Adipocyte (in vitro differentiated cells): ENCODE results near the gene MAD1L1.

Experiments
- DNase-seq: peaks from one replicate; pipeline ENCODE4 v3.0.0-alpha.2; 2015; ENCODE audit warnings: low read depth
- H3K27me3 ChIP-seq: replicated peaks from 2 replicates; pipeline ENCODE4 v1.7.0; 2013; ENCODE audit warnings: mild to moderate bottlenecking, low read length, moderate library complexity; ENCODE audit not compliant: control insufficient read depth, insufficient read depth
- H3K36me3 ChIP-seq: 2 replicates; pipeline ENCODE4 v1.7.0; 2013; ENCODE audit warnings: low read length, mild to moderate bottlenecking, moderate library complexity; ENCODE audit not compliant: control insufficient read depth, insufficient read depth, severe bottlenecking
- H3K4me1 ChIP-seq: 2 replicates; pipeline ENCODE4 v1.7.0; 2013; ENCODE audit warnings: mild to moderate bottlenecking, low read length, moderate library complexity; ENCODE audit not compliant: control insufficient read depth, insufficient read depth
- H3K4me3 ChIP-seq: 2 replicates; pipeline ENCODE4 v1.7.0; 2013; ENCODE audit warnings: mild to moderate bottlenecking, low read length, moderate library complexity
- H3K9ac ChIP-seq: 2 replicates; pipeline ENCODE4 v1.7.0; 2013; ENCODE audit warnings: mild to moderate bottlenecking, low read length, moderate library complexity
- H3K9me3 ChIP-seq: 2 replicates; pipeline ENCODE4 v1.7.0; 2013; ENCODE audit warnings: mild to moderate bottlenecking, low read length, moderate library complexity; ENCODE audit not compliant: control insufficient read depth

Gene MAD1L1

GRCh38 chr7:2249744-2250323, 17.1 kb upstream of the MAD1L1 start:
- DNase-seq: no peak
- no peaks in the 10 kb centered on the region for H3K36me3 ChIP-seq
- H3K9me3 ChIP-seq: no peaks in the 10 kb centered on the region
- H3K4me1 ChIP-seq: peaks cover 19% of the 10 kb centered on the region
- peak overlapping the region; percentile 87 for H3K9ac ChIP-seq
- H3K27me3 ChIP-seq: no peaks in the 10 kb centered on the region
- peak overlapping the region; percentile 62 for H3K4me3 ChIP-seq

- Histone ChIP-seq H3K4me1 (peaks cover 19% of the 10 kb centered on the region), H3K36me3 (no peaks in the 10 kb centered on the region), H3K9me3 (no peaks in the 10 kb centered on the region), H3K4me3 (peak overlapping the region; percentile 62), H3K27me3 (no peaks in the 10 kb centered on the region), H3K9ac (peak overlapping the region; percentile 87)
- DNase-seq: peak; percentile 90
Observed at GRCh38 chr7:2248984-2249694, 16.4 kb upstream of the MAD1L1 start.

DNA sequence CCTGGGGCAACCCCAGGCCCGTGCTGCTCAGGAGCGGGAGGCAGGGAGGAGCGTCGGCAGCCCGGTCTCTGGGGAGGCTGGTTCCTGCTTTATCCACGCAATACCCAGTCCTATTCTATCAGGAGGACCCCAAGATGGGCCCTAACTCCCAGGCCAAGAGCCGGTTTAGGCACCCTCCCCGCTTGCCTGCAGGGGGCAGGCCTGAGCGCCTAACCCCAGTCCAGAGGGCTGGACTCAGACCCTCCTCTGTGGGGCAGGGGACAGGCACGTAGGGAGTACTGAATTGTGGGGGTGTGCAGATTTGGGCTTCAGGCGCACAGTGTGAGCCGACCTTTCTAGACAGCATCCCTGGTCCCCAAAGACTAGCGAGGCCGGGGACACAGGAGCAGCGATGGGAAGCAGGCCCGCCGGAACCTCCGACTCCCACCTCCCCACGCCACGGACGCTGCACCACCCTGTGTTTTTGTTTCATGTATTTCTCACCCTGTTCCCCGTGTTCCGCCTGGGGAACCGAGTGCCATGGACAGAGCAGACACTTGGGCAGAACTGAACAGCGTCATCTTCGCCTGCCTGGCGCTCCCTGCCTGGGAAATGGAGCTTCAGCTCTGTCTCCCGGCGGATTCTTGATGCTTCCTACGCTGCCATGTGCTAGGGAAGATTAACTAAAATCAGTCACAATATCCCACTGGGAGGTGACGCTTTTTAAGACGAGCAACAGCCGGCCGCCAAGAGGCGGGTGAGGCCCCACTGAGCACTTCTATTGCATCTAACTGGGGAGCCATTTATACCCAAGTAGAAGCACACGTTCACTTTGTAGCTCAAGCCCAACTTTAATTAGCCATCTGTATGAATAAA, 14.6 kb upstream of the MAD1L1 start:
- peak; percentile 49 for DNase-seq
- Histone ChIP-seq H3K9ac (peak overlapping the region; percentile 41), H3K4me3 (no peak overlapping the region), H3K36me3 (no peaks in the 10 kb centered on the region), H3K27me3 (no peaks in the 10 kb centered on the region), H3K9me3 (no peaks in the 10 kb centered on the region), H3K4me1 (peaks cover 26% of the 10 kb centered on the region)

GRCh38 chr7:2245883-2246675, 13.3 kb upstream of the MAD1L1 start:
- Histone ChIP-seq H3K9ac (no peak overlapping the region), H3K9me3 (no peaks in the 10 kb centered on the region), H3K36me3 (no peaks in the 10 kb centered on the region), H3K4me3 (no peak overlapping the region), H3K4me1 (peaks cover 31% of the 10 kb centered on the region), H3K27me3 (no peaks in the 10 kb centered on the region)
- no peak for DNase-seq

GRCh38 chr7:2244404-2244995, 11.8 kb upstream of the MAD1L1 start:
- peaks cover 30% of the 10 kb centered on the region for H3K4me1 ChIP-seq
- no peak overlapping the region for H3K9ac ChIP-seq
- H3K36me3 ChIP-seq: peaks cover 1% of the 10 kb centered on the region
- no peak overlapping the region for H3K4me3 ChIP-seq
- no peaks in the 10 kb centered on the region for H3K27me3 ChIP-seq
- H3K9me3 ChIP-seq: no peaks in the 10 kb centered on the region
- DNase-seq: no peak

GRCh38 chr7:2243458-2243857, 10.7 kb upstream of the MAD1L1 start:
- H3K9me3 ChIP-seq: no peaks in the 10 kb centered on the region
- no peaks in the 10 kb centered on the region for H3K27me3 ChIP-seq
- H3K4me3 ChIP-seq: no peak overlapping the region
- no peak overlapping the region for H3K9ac ChIP-seq
- peaks cover 9% of the 10 kb centered on the region for H3K36me3 ChIP-seq
- no peak for DNase-seq
- H3K4me1 ChIP-seq: peaks cover 19% of the 10 kb centered on the region

DNA sequence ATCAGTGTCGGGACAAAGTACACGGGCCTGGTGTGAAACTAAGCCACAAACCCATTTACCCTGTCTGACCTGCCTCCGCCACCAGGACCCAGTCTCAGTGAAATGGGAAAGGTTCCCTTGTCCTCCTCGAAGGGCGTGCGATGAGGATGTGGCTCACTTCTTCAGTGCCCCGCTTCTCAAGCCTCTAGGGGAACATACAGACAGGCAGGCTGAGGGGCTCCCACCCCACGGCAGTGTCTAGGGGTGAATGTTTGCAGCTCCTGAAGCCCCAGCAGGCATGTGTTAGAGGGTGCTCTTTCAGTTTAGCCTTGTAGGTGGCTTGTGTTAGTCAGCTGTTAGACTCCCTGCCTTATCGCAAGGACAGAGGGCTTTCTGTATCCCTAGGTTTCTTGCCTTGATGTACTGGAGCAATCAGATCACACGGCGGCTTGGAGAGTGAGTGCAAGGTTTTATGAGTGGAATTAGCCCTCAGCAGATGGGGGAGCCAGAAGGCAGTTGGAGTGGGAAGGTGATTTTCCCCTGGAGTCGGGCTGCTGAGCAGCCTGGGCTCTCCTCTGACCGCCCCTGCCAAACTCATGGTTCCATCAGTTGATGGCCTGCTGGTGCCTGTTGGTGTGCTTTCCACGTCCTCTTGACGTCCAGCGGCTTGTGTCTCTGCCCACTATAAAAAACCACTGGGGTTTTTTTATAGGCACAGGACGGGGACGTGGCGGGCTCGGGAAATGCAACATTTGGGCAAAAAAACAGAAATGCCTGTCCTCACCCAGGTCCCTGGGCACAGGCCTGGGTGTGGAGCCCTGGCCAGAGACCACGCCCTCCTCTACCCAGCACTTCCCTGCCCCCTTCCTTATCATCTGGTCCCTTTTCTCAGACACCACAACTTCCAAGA, 10.0 kb upstream of the MAD1L1 start:
- no peaks in the 10 kb centered on the region for H3K9me3 ChIP-seq
- H3K27me3 ChIP-seq: no peaks in the 10 kb centered on the region
- peak overlapping the region; percentile 92 for H3K9ac ChIP-seq
- peak; percentile 28 for DNase-seq
- peaks cover 16% of the 10 kb centered on the region for H3K4me1 ChIP-seq
- H3K4me3 ChIP-seq: peak overlapping the region; percentile 94
- H3K36me3 ChIP-seq: peaks cover 16% of the 10 kb centered on the region

DNA sequence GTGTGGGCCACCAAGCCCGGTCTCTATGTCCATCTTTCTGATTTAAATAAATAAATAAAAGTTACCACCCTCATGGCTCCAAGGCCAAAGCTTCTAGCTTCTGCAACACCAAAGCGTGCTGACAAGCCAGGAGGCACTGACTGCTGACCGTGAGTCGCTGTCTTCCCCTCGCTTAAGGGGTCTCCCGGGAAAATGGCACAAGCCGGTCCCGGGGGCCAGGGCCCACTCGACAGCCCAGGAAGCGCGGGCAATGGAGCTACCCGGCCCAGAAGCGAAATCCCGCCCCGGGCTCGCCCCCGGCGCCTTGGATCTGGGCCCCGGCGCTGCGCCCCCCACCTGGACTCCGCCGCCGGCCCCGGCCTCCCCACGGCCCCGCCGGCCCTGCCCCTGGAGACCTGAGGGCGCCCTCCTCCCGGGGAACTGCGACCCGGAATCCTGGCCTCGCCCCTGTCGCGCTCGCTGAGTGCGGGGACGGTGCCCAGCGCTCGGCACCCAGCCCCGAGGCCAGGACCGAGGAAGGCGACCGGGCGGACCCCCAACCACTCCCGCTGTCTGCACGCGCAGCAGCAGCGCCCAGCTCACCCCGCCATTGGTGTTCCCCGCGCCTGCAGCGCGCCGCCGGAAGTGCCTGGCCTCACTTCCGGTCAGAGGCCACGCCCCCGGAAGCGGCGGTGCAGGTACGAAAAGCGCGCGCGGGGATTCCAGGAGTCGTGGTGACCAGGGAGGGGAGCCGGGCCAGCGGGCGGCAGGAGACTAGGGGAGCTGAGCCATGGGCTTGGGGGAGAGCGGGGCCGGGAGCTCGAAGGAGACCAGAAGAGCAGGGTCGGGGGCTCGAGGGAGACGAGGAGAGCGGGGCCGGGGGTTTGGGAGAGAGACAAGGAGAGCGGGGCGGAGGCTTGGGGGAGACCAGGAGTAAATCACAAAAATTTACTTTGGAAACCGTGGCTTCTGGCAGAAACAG, 9.1 kb upstream of the MAD1L1 start, which contains the start of the genes MRM2 and NUDT1:
TSS of gene MRM2 (minus strand) at position 626 of the 961 bp plus-strand sequence. CDS start at position 590, 36 bp downstream.
TSS of gene NUDT1 (plus strand) at position 647 of the 961 bp plus-strand sequence. CDS start 2,349 bp downstream, outside the sequence.
- peak within 1 kb of the TSS; percentile 92 for H3K9ac ChIP-seq
- H3K4me3 ChIP-seq: peak within 1 kb of the TSS; percentile 94
- H3K4me1 ChIP-seq: peaks cover 16% of the 10 kb centered on the region
- H3K9me3 ChIP-seq: no peaks in the 10 kb centered on the region
- DNase-seq: peak; percentile 95
- no peaks in the 10 kb centered on the region for H3K27me3 ChIP-seq
- peaks cover 24% of the 10 kb centered on the region for H3K36me3 ChIP-seq

DNA sequence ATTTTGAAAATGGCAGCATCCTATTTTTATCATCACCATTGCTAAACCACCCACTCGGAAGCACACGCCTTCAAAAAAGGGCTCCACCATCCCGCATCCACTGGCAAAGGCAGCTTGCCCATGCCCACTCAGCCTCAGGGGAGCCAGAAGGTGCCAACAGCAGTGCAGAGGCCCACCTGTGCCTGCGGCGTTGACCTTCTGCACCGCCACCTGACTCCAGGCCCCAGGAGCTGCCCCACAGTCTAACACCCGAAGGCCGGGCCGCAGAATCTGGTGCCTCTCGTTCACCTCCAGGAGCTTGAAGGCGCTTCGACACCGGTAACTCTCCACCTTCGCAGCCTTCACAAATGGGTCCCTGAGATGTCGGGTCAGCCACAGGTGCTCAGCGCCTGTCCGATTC, 6.5 kb upstream of the MAD1L1 start:
- no peaks in the 10 kb centered on the region for H3K9me3 ChIP-seq
- no peaks in the 10 kb centered on the region for H3K27me3 ChIP-seq
- no peak for DNase-seq
- H3K4me3 ChIP-seq: no peak overlapping the region
- peaks cover 45% of the 10 kb centered on the region for H3K36me3 ChIP-seq
- no peak overlapping the region for H3K9ac ChIP-seq
- H3K4me1 ChIP-seq: peaks cover 16% of the 10 kb centered on the region
